ENCODE results near the gene ATXN7L2.

ATXN7L2 gene

GRCh38 chr1:109482791-109483671 lies 674 bp upstream of the ATXN7L2 start:
- in situ Hi-C loops (cut with MboI; ENCODE audit: low sequenced_read_pairs, unreplicated experiment) = no loop called here
- peak; percentile 41 for DNase-seq (ENCODE audit: low spot score)
- TF ChIP-seq CTCF (IDR thresholded peaks at IDR 0.05; ENCODE audit: borderline replicate concordance, control extremely low read depth, extremely low read depth, insufficient read depth, missing control alignments) = no peak

GRCh38 chr1:109484519-109484975 lies 842 bp downstream of the ATXN7L2 start:
- in situ Hi-C loops (cut with MboI; ENCODE audit: low sequenced_read_pairs, unreplicated experiment) = no loop called here
- no peak for TF ChIP-seq CTCF (IDR thresholded peaks at IDR 0.05; ENCODE audit: borderline replicate concordance, control extremely low read depth, extremely low read depth, insufficient read depth, missing control alignments)
- DNase-seq (ENCODE audit: low spot score) = no peak

- in situ Hi-C loops (cut with MboI; ENCODE audit: low sequenced_read_pairs, unreplicated experiment) = no loop called here
- no peak for TF ChIP-seq CTCF (IDR thresholded peaks at IDR 0.05; ENCODE audit: borderline replicate concordance, control extremely low read depth, extremely low read depth, insufficient read depth, missing control alignments)
- no peak for DNase-seq (ENCODE audit: low spot score)
These were observed 1.3 kb downstream of the ATXN7L2 start for GRCh38 chr1:109485001-109485400.

GRCh38 chr1:109487261-109487660 lies 3.6 kb downstream of the ATXN7L2 start:
- in situ Hi-C loops (cut with MboI; ENCODE audit: low sequenced_read_pairs, unreplicated experiment) = no loop called here
- no peak for TF ChIP-seq CTCF (IDR thresholded peaks at IDR 0.05; ENCODE audit: borderline replicate concordance, control extremely low read depth, extremely low read depth, insufficient read depth, missing control alignments)
- DNase-seq (ENCODE audit: low spot score) = no peak

- in situ Hi-C loops (cut with MboI; ENCODE audit: low sequenced_read_pairs, unreplicated experiment) = no loop called here
- no peak for DNase-seq (ENCODE audit: low spot score)
- no peak for TF ChIP-seq CTCF (IDR thresholded peaks at IDR 0.05; ENCODE audit: borderline replicate concordance, control extremely low read depth, extremely low read depth, insufficient read depth, missing control alignments)
These were observed 4.5 kb downstream of the ATXN7L2 start for GRCh38 chr1:109488201-109488600.

GRCh38 chr1:109488696-109489095 lies 5.0 kb downstream of the ATXN7L2 start:
- no peak for TF ChIP-seq CTCF (IDR thresholded peaks at IDR 0.05; ENCODE audit: borderline replicate concordance, control extremely low read depth, extremely low read depth, insufficient read depth, missing control alignments)
- no peak for DNase-seq (ENCODE audit: low spot score)
- in situ Hi-C loops (cut with MboI; ENCODE audit: low sequenced_read_pairs, unreplicated experiment) = no loop called here
